Heart right ventricle (tissue), 16 donors: ENCODE data around the gene OSBPL6. TPM values are rescaled to one million over a fixed set of nuclear protein-coding genes. Genes with fewer than 3 reads are reported as not detected.

Experiments used
- ATAC-seq, 8 donors: fragments of 200-7000 bp; cut with Tn5 transposase; one replicate each; pipeline ENCODE4 v1.9.1; 2020; ENCODE audit warnings: mild to moderate bottlenecking in 8 of 8, moderate library complexity in 8 of 8, moderate number of reproducible peaks in 1 of 8
- DNase-seq, 2 donors: peaks; one replicate each; pipeline ENCODE4 v3.0.0-alpha.2; 2020
- H3K27ac ChIP-seq, 10 donors: fragments of 200-600 bp; sonication (generic) in 2 of 10; one replicate each; pipeline versions ENCODE4 v1.5.0 to v1.8.0; 2020 to 2022; ENCODE audit warnings: mild to moderate bottlenecking in 3 of 10
- H3K27me3 ChIP-seq, 7 donors: fragments of 200-600 bp; one replicate each; pipeline ENCODE4 v1.8.0; 2021 to 2022; ENCODE audit warnings: mild to moderate bottlenecking in 2 of 7
- H3K36me3 ChIP-seq, 9 donors: fragments of 200-600 bp; sonication (generic) in 1 of 9; one replicate each; pipeline versions ENCODE4 v1.5.0 to v1.8.0; 2020 to 2022; ENCODE audit warnings: mild to moderate bottlenecking in 2 of 9
- H3K4me1 ChIP-seq, 9 donors: fragments of 200-600 bp; sonication (generic) in 1 of 9; one replicate each; pipeline versions ENCODE4 v1.5.0 to v1.8.0; 2020 to 2022; ENCODE audit warnings: mild to moderate bottlenecking in 4 of 9
- H3K4me3 ChIP-seq, 10 donors: fragments of 200-600 bp; sonication (generic) in 2 of 10; one replicate each; pipeline versions ENCODE4 v1.5.0 to v1.8.0; 2020 to 2022; ENCODE audit warnings: mild to moderate bottlenecking in 7 of 10, moderate library complexity in 2 of 10
- H3K9me3 ChIP-seq, 11 donors: fragments of 200-600 bp in 10 of 11; sonication (generic) in 2 of 11; one replicate each; pipeline versions ENCODE4 v1.5.0 to v1.8.0; 2013 to 2022; ENCODE audit warnings: mild to moderate bottlenecking in 2 of 11, control low read depth in 1 of 11, moderate library complexity in 1 of 11
- CTCF ChIP-seq, 9 donors: fragments of 200-600 bp; sonication (generic) in 2 of 9; IDR thresholded peaks; one replicate each; pipeline versions ENCODE4 v1.5.0 to v1.8.0; 2021 to 2022; ENCODE audit warnings: antibody characterized with exemption in 9 of 9, mild to moderate bottlenecking in 5 of 9, moderate library complexity in 1 of 9
- WGBS, 2 donors: extraction: QIAGEN DNeasy Blood & Tissue Kit; methylation state at CpG; one replicate each; pipeline ENCODE4 v1.1.7; 2013; ENCODE audit warnings: inconsistent platforms in 1 of 2; 5-methylcytosine and 5-hydroxymethylcytosine counted together
- intact Hi-C, 10 donors: fragments of 100-400 bp; cut with DNase I; formaldehyde crosslinking; loops; one replicate each; pipeline versions ENCODE4 v1.11.1 to v1.14.2; 2022
- polyA plus RNA-seq, 2 donors: library from polyadenylated mRNA; stranded (reverse); fragments of 200-250 nt; gene quantifications; one replicate each; pipeline ENCODE4 v1.2.3, GENCODE V29; 2013
- total RNA-seq, 10 donors: library from RNA; stranded (reverse); fragmentation: NEBNext Ultra II Directional in 3 of 10; extraction: Animal tissue kit (Norgen Biotek cat#: 25700) in 3 of 10; gene quantifications; one replicate each; pipeline versions ENCODE4 v1.2.1 to v1.2.4, GENCODE V29; 2021 to 2023
- donor health status: Arrhythmogenic right ventricular cardiomyopathy.
- donor health status: ischemic (EF 13 %, LVEDD 7.1; RV severe dilation, severe dysfunction).
- donor health status: healthy with polysubstance abuse.
- donor health status: DM: no; HTN: yes; CAD: no.
- donor health status: DM: no; HTN: no; CAD: no.
- donor health status: ischemic (EF 25% LVEDD 6.9; RV normal size, moderate dysfunction).
- donor health status: ischemic (EF 25% LVEDD 5.7; RV mildly dilated, moderate dysfunction).
- donor health status: healthy.
- donor health status: DM: yes; HTN: yes; CAD: no.
- donor health status: Ischemic cardiomyopathy.
- donor health status: ischemic (EF 35%, LVEDD 5.7; RV mildly dilated, moderate dysfunction).
- donor health status: nonischemic (EF 11% LVEDD 7.7; RV severe dilation, severe dysfunction).
- donor health status: DM: yes; HTN: yes; CAD: no.
- donor health status: PGD.
- donor health status: ischemic (EF 29% LVEDD 5.4; RV normal size, mild dysfunction).
- donor health status: nonischemic (EF 23%, LVEDD 6.1; RV moderate dilation, normal function).

OSBPL6 gene
- total and polyA plus RNA-seq, 12 donors = 1.1 to 8.0 (median 4.4) TPM

DNA sequence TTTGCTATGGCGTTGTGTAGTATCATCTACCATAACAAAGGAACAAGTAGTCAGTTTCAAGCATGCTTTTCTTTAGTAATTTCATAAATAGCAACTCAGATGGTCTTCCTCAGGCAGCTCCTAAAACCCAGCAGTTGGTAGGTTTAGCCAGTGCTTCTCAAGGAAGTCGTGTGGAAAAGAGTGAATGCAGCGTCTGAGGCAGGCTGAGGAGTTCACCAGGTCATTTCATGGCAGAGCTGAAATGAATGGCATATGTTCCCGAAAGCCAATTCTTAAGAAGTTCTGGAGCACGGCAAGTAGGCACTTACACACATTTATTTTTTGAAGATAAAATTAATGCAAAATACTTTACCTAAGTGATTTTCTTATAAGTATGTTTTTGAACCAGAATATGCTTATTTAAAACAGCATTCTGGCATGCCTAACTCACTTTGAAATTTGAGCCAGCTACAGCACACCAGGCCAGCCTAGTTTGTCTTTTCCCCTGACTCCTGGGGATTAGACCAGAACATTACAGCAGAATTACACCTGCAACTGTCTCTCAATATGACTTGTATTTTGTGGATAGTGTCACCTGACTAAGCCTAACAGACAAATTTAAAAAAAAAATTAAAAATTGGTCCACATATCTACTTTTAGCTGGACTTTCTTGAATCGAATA is 62.2 kb downstream of the OSBPL6 start:
- Histone ChIP-seq H3K27me3 (no peaks in the 10 kb centered on the region), H3K9me3 (no peaks in the 10 kb centered on the region), H3K27ac (no peak overlapping the region), H3K4me1 (peaks cover 0 to 3% (median 0%) of the 10 kb centered on the region in 9 donors), H3K4me3 (no peak overlapping the region), H3K36me3 (no peaks in the 10 kb centered on the region)
- WGBS, 2 donors = 70 to 76% methylated on average over 6 of the region's 6 CpGs
- TF ChIP-seq CTCF (IDR thresholded peaks at IDR 0.05) = no peak
- ATAC-seq = no peak
- intact Hi-C loops = no loop called here
- DNase-seq = no peak

DNA sequence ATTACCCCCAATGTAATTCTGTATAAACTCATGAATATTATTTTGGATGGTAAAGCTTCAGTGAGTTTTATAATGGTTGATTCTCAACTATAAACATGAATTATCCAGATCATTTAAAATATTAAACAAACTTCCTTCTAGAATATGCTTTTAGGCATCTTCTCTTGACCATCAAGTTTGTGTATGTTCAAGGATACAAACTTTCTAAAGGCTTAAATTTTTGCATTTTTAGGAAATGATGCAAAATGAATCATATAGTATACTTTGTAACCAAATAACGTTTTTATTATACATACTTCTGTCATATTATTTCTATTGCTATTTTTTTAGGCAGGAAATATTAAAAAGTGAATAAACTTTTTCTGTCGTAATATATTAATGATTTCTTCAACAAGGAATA is 62.8 kb downstream of the OSBPL6 start:
- TF ChIP-seq CTCF (IDR thresholded peaks at IDR 0.05) = no peak

GRCh38 chr2:178258916-178259315 is 64.6 kb downstream of the OSBPL6 start:
- Histone ChIP-seq H3K4me3 (no peak overlapping the region), H3K4me1 (no peaks in the 10 kb centered on the region), H3K27ac (no peak overlapping the region), H3K36me3 (no peaks in the 10 kb centered on the region), H3K27me3 (no peaks in the 10 kb centered on the region), H3K9me3 (no peaks in the 10 kb centered on the region)
- ATAC-seq = no peak
- TF ChIP-seq CTCF (IDR thresholded peaks at IDR 0.05) = no peak
- DNase-seq = no peak
- intact Hi-C loops = no loop called here
- 75 to 80% methylated on average over 2 of the region's 2 CpGs for WGBS, 2 donors

More for the DNA sequence above, 62.8 kb downstream of the OSBPL6 start:
- no peak for DNase-seq
- Histone ChIP-seq H3K4me1 (no peaks in the 10 kb centered on the region), H3K27ac (no peak overlapping the region), H3K9me3 (no peaks in the 10 kb centered on the region), H3K27me3 (no peaks in the 10 kb centered on the region), H3K36me3 (no peaks in the 10 kb centered on the region), H3K4me3 (no peak overlapping the region)
- 82 to 83% methylated on average over 2 of the region's 2 CpGs for WGBS, 2 donors
- intact Hi-C loops = no loop called here
- ATAC-seq = no peak

DNA sequence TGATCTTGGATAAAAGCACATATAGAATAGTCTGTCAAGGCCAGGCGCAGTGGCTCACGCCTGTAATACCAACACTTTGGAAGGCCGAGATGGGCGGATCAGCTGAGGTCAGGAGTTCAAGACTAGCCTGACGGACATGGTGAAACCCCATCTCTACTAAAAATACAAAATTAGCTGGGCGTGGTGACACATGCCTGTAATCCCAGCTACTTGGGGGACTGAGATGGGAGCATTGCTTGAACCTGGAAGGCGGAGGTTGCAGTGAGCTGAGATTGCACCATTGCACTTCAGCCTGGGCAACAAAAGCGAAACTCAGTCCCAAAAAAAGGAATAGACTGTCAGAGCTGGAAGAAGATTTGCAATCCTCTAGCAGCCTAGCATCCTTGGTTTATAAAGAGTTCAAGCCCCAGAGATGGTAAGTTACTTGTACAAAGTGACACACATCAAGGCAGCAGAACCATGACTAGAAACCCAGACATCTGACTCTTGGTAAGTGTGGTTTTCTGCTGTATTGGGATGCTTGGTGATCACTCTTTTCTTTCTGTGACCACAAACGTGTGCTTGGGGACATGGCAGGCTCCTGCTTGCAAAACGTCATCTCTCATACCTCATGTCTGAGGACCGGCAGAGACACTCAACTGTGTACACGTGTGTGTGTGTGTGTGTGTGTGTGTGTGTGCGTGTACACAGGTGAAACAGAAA is 69.0 kb downstream of the OSBPL6 start:
- no peak for TF ChIP-seq CTCF (IDR thresholded peaks at IDR 0.05)
- Histone ChIP-seq H3K36me3 (no peaks in the 10 kb centered on the region), H3K4me1 (no peaks in the 10 kb centered on the region), H3K9me3 (no peaks in the 10 kb centered on the region), H3K27ac (no peak overlapping the region), H3K4me3 (no peak overlapping the region), H3K27me3 (no peaks in the 10 kb centered on the region)
- 80 to 84% methylated on average over 13 of the region's 13 CpGs for WGBS, 2 donors
- ATAC-seq (no peak), DNase-seq (no peak)
- intact Hi-C loops = no loop called here
